B cell (primary cell): ENCODE data around the gene HYDIN. TPM values are rescaled to one million over a fixed set of nuclear protein-coding genes. Genes with fewer than 3 reads are reported as not detected.

Experiments used
- ATAC-seq: fragments of 200-7000 bp; cut with Tn5 transposase; one replicate; pipeline ENCODE4 v1.10.0; 2021; ENCODE audit warnings: low read depth, mild to moderate bottlenecking, moderate number of reproducible peaks, moderate library complexity
- CTCF ChIA-PET: fragments of 350-600 bp; sonication (Branson Sonifier 250); formaldehyde crosslinking; loops from one replicate; lab custom pipeline; 2021; ENCODE audit warnings: antibody characterized with exemption, inconsistent platforms; lab: Charles Lee
- POLR2A ChIA-PET: fragments of 350-600 bp; sonication (Branson Sonifier 250); formaldehyde crosslinking; loops from one replicate; lab custom pipeline; 2021; ENCODE audit warnings: antibody characterized with exemption; lab: Charles Lee
- DNase-seq: peaks from one replicate; pipeline ENCODE4 v3.0.0; 2013
- H2AFZ ChIP-seq: 2 replicates; pipeline ENCODE4 v1.6.1; 2012; ENCODE audit warnings: mild to moderate bottlenecking, low read depth, low read length; ENCODE audit not compliant: insufficient read depth, poor library complexity, severe bottlenecking
- H3K27ac ChIP-seq, 2 donors: 1 replicate in 1 of 2; 2 replicates in 1 of 2; pipeline ENCODE4 v1.5.1; 2012 to 2013; ENCODE audit warnings: low read length in 2 of 2, mild to moderate bottlenecking in 2 of 2, moderate library complexity in 1 of 2
- H3K27me3 ChIP-seq, 4 experiments: fragments of 200-600 bp in 1 of 4; sonication (generic) in 1 of 4; replicated peaks in 1 of 4; 1 replicate in 2 of 4; 2 replicates in 2 of 4; pipeline versions ENCODE4 v1.6.1 to v1.7.0; 2013 to 2016; ENCODE audit warnings: low read length in 3 of 4, mild to moderate bottlenecking in 2 of 4, mixed read lengths in 1 of 4, moderate library complexity in 1 of 4; ENCODE audit not compliant: insufficient read depth in 4 of 4, control insufficient read depth in 3 of 4; ENCODE audit errors: control extremely low read depth in 1 of 4
- H3K36me3 ChIP-seq, 2 experiments: replicated peaks in 1 of 2; 1 replicate in 1 of 2; 2 replicates in 1 of 2; pipeline versions ENCODE4 v1.6.1 to v1.7.1; 2013; ENCODE audit warnings: low read length in 1 of 2; ENCODE audit not compliant: insufficient read depth in 2 of 2, control insufficient read depth in 1 of 2; ENCODE audit errors: control extremely low read depth in 1 of 2, extremely low read depth in 1 of 2
- H3K4me1 ChIP-seq, 2 donors: fragments of 200-600 bp in 1 of 2; sonication (generic) in 1 of 2; 1 replicate in 1 of 2; 2 replicates in 1 of 2; pipeline versions ENCODE4 v1.5.1 to v1.6.1; 2013 to 2017; ENCODE audit warnings: low read length in 2 of 2; ENCODE audit not compliant: control insufficient read depth in 2 of 2, insufficient read depth in 2 of 2
- H3K4me2 ChIP-seq: replicated peaks from 2 replicates; pipeline ENCODE3; 2012; ENCODE audit warnings: mild to moderate bottlenecking, low read depth, low read length; ENCODE audit not compliant: poor library complexity, severe bottlenecking
- H3K4me3 ChIP-seq, 5 experiments: fragments of 200-600 bp in 1 of 5; sonication (generic) in 1 of 5; 1 replicate in 3 of 5; 2 replicates in 2 of 5; pipeline versions ENCODE4 v1.5.1 to v1.7.0; 2011 to 2016; ENCODE audit warnings: low read length in 4 of 5, mild to moderate bottlenecking in 4 of 5, low read depth in 2 of 5, control low read depth in 1 of 5, moderate library complexity in 1 of 5; ENCODE audit not compliant: insufficient read depth in 1 of 5; ENCODE audit errors: control extremely low read depth in 1 of 5, extremely low read depth in 1 of 5
- H3K79me2 ChIP-seq: fragments of 200-600 bp; sonication (generic); one replicate; pipeline ENCODE4 v1.6.0; 2016; ENCODE audit warnings: low read length; ENCODE audit not compliant: control insufficient read depth, insufficient read depth
- H3K9ac ChIP-seq: fragments of 200-600 bp; sonication (generic); 2 replicates; pipeline ENCODE4 v1.6.1; 2017; ENCODE audit warnings: mild to moderate bottlenecking, low read length, moderate library complexity
- H3K9me3 ChIP-seq, 3 donors: one replicate each; pipeline versions ENCODE4 v1.6.1 to v1.7.1; 2013; ENCODE audit warnings: low read length in 2 of 3; ENCODE audit not compliant: control insufficient read depth in 2 of 3, insufficient read depth in 1 of 3; ENCODE audit errors: control extremely low read depth in 1 of 3
- H4K20me1 ChIP-seq: 2 replicates; pipeline ENCODE4 v1.6.0; 2012; ENCODE audit warnings: mild to moderate bottlenecking, low read length; ENCODE audit not compliant: insufficient read depth, control insufficient read depth, poor library complexity, severe bottlenecking
- H3K27ac Mint-ChIP-seq: one replicate; pipeline ENCODE4 v1.8.0; 2021; ENCODE audit warnings: mixed read lengths
- H3K27me3 Mint-ChIP-seq: one replicate; pipeline ENCODE4 v1.8.0; 2021; ENCODE audit warnings: mixed read lengths
- H3K4me1 Mint-ChIP-seq: one replicate; pipeline ENCODE4 v1.8.0; 2021; ENCODE audit warnings: mixed read lengths
- H3K4me3 Mint-ChIP-seq: one replicate; pipeline ENCODE4 v1.8.0; 2021; ENCODE audit warnings: mixed read lengths
- H3K9me3 Mint-ChIP-seq: one replicate; pipeline ENCODE4 v1.8.0; 2022; ENCODE audit warnings: mixed read lengths; ENCODE audit not compliant: insufficient read depth
- EZH2 ChIP-seq: IDR thresholded peaks from 2 replicates; pipeline ENCODE4 v1.6.1; 2012; ENCODE audit warnings: borderline replicate concordance, low read depth, mild to moderate bottlenecking, moderate library complexity, low read length; ENCODE audit not compliant: insufficient read depth, poor library complexity, severe bottlenecking
- WGBS: methylation state at CpG from one replicate; pipeline ENCODE4 v1.1.5; 2013; ENCODE audit warnings: missing lambda C conversion rate; ENCODE audit not compliant: insufficient coverage; 5-methylcytosine and 5-hydroxymethylcytosine counted together
- intact Hi-C: fragments of 100-400 bp; cut with micrococcal nuclease; formaldehyde crosslinking; loops from one replicate; pipeline ENCODE4 v1.10.0; 2022
- polyA plus RNA-seq: library from polyadenylated mRNA; depleted of rRNA; stranded (reverse); fragments of >200 nt; gene quantifications from 2 replicates; pipeline ENCODE4 v1.2.3, GENCODE V29; 2012
- total RNA-seq, 2 donors: library from RNA; stranded (reverse); fragments of 120-200 nt in 1 of 2; gene quantifications; 1 replicate in 1 of 2; 2 replicates in 1 of 2; pipeline versions ENCODE4 v1.2.3 to v1.2.4, GENCODE V29; 2013 to 2022
- TF ChIP-seq, protein P1 (sequence below): fragments of 200-600 bp; IDR thresholded peaks from one replicate; pipeline ENCODE4 v1.8.0; 2022; ENCODE audit warnings: antibody characterized with exemption, mild to moderate bottlenecking

Gene HYDIN
- total and polyA plus RNA-seq, 2 donors (not counting 1 experiment from before 2014, with no cell fraction given), result 0.10 TPM; not detected in 1

- H3K4me1 ChIP-seq, result peaks cover 3 to 5% of the 10 kb centered on the region in 2 donors
- intact Hi-C loops, result loop anchor here (10.0 kb wide), 1 partner anchor 1289 kb away; the partner anchor contains the start of genes DHX38 and TXNL4B
Measured at GRCh38 chr16:70805380-70805779, 425.1 kb downstream of the HYDIN start.

GRCh38 chr16:70804734-70805169 is 425.8 kb downstream of the HYDIN start:
- peaks cover 0 to 11% (median 3%) of the 10 kb centered on the region in 4 experiments for H3K27me3 ChIP-seq
- ATAC-seq (no peak), DNase-seq (no peak)
- peaks cover 17% of the 10 kb centered on the region for H3K4me1 Mint-ChIP-seq
- ChIA-PET POLR2A (no interaction called here), CTCF (interaction anchor here (2.5 kb wide), 1 partner anchor 34 kb away, joined by 8 read pairs; no protein-coding TSS in a partner anchor)
- no peak overlapping the region for H2AFZ ChIP-seq
- no peaks in the 10 kb centered on the region for H3K36me3 ChIP-seq
- H3K9me3 ChIP-seq, result peaks cover 0 to 2% (median 2%) of the 10 kb centered on the region in 3 donors
- H3K9ac ChIP-seq, result no peak overlapping the region
- H3K79me2 ChIP-seq, result peaks cover 10% of the 10 kb centered on the region
- H3K4me1 ChIP-seq, result peaks cover 7 to 11% of the 10 kb centered on the region in 2 donors
- peaks cover 21% of the 10 kb centered on the region for H3K27me3 Mint-ChIP-seq
- no peak for TF ChIP-seq EZH2
- TF ChIP-seq, protein P1, sequence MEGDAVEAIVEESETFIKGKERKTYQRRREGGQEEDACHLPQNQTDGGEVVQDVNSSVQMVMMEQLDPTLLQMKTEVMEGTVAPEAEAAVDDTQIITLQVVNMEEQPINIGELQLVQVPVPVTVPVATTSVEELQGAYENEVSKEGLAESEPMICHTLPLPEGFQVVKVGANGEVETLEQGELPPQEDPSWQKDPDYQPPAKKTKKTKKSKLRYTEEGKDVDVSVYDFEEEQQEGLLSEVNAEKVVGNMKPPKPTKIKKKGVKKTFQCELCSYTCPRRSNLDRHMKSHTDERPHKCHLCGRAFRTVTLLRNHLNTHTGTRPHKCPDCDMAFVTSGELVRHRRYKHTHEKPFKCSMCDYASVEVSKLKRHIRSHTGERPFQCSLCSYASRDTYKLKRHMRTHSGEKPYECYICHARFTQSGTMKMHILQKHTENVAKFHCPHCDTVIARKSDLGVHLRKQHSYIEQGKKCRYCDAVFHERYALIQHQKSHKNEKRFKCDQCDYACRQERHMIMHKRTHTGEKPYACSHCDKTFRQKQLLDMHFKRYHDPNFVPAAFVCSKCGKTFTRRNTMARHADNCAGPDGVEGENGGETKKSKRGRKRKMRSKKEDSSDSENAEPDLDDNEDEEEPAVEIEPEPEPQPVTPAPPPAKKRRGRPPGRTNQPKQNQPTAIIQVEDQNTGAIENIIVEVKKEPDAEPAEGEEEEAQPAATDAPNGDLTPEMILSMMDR, result no peak
- no peaks in the 10 kb centered on the region for H3K9me3 Mint-ChIP-seq
- intact Hi-C loops, result loop anchor here (5.0 to 10.0 kb wide), 4 partner anchors 758 to 1962 kb away; partner anchors contain the start of genes DHX38, PHLPP2, TANGO6 and TXNL4B
- no peak overlapping the region for H3K4me2 ChIP-seq
- no peak overlapping the region for H3K4me3 ChIP-seq
- WGBS, result no CpG with 5 or more reads among the region's 2 CpGs
- H4K20me1 ChIP-seq, result peaks cover 4% of the 10 kb centered on the region
- no peak overlapping the region for H3K4me3 Mint-ChIP-seq
- H3K27ac ChIP-seq, result no peak overlapping the region
- H3K27ac Mint-ChIP-seq, result no peak overlapping the region

More at GRCh38 chr16:70805380-70805779, 425.1 kb downstream of the HYDIN start:
- Histone ChIP-seq H3K4me3 (no peak overlapping the region), H3K4me2 (no peak overlapping the region), H4K20me1 (peaks cover under 1% of the 10 kb centered on the region), H3K27ac (no peak overlapping the region), H3K9me3 (peaks cover 0 to 2% (median 2%) of the 10 kb centered on the region in 3 donors), H3K27me3 (peaks cover 0 to 11% (median 3%) of the 10 kb centered on the region in 4 experiments), H3K79me2 (peaks cover 3% of the 10 kb centered on the region), H2AFZ (no peak overlapping the region), H3K9ac (no peak overlapping the region), H3K36me3 (no peaks in the 10 kb centered on the region)
- H3K4me1 Mint-ChIP-seq, result peaks cover 11% of the 10 kb centered on the region
- WGBS, result 73% methylated on average over 4 of the region's 6 CpGs
- H3K4me3 Mint-ChIP-seq, result no peak overlapping the region
- no peak overlapping the region for H3K27ac Mint-ChIP-seq
- ChIA-PET CTCF (no interaction called here), POLR2A (no interaction called here)
- no peak for DNase-seq
- TF ChIP-seq, protein P1, result no peak
- no peak for ATAC-seq
- H3K27me3 Mint-ChIP-seq, result peaks cover 26% of the 10 kb centered on the region
- no peaks in the 10 kb centered on the region for H3K9me3 Mint-ChIP-seq
